ENCODE results near the gene RABGGTA. TPM values are rescaled to one million over a fixed set of nuclear protein-coding genes. Genes with fewer than 3 reads are reported as not detected.

Gene RABGGTA, protein sequence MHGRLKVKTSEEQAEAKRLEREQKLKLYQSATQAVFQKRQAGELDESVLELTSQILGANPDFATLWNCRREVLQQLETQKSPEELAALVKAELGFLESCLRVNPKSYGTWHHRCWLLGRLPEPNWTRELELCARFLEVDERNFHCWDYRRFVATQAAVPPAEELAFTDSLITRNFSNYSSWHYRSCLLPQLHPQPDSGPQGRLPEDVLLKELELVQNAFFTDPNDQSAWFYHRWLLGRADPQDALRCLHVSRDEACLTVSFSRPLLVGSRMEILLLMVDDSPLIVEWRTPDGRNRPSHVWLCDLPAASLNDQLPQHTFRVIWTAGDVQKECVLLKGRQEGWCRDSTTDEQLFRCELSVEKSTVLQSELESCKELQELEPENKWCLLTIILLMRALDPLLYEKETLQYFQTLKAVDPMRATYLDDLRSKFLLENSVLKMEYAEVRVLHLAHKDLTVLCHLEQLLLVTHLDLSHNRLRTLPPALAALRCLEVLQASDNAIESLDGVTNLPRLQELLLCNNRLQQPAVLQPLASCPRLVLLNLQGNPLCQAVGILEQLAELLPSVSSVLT
- 15.1 and 18.9 TPM in 2 replicates for total RNA-seq (2014; rRNA removed; shearing (Covaris generic))

DNA sequence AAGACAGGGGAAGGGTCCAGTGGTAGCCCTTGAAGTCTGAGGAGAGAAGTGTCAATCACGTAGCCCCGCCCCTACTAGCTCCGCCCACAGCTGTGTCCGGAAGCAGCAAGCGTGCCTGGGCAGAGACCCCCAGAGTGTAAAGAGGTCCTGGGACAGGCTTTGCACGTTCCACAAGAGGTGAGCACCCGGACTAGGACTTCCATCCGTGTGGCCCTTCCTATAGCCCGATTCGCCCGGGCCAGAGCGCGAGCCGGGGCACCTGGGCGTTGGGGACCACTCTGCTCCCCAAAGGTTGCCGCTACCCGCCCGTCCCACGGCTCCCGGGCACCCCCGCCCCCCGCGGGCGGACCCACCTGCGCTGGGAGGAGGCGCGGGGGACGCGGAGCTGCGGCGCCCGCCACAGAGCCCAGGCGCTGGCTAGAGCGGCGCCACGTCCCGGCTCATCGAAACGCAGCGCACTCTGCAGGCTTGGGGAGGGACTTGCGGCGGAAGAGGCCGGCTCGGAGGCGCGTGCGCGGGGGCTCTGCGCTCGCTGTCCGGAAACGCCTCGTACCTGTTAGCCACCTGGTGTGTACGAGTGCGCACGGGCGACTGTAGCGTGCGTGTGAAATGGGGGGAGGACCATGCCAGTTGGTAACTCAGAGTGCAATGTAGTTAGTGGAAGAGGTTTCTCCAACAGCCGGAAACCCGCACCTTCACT lies at the start of gene RABGGTA:
RABGGTA (minus strand) TSS at position 464 of the 700 bp plus-strand sequence. CDS start 482 bp downstream, outside the sequence.
- peak; percentile 84 for DNase-seq (ENCODE audit: low spot score)

- DNase-seq (ENCODE audit: low spot score), result no peak
These were observed 45.9 kb upstream of the RABGGTA start for GRCh38 chr14:24317141-24317928.

GRCh38 chr14:24316597-24316950 lies 45.2 kb upstream of the RABGGTA start:
- no peak for DNase-seq (ENCODE audit: low spot score)

DNA sequence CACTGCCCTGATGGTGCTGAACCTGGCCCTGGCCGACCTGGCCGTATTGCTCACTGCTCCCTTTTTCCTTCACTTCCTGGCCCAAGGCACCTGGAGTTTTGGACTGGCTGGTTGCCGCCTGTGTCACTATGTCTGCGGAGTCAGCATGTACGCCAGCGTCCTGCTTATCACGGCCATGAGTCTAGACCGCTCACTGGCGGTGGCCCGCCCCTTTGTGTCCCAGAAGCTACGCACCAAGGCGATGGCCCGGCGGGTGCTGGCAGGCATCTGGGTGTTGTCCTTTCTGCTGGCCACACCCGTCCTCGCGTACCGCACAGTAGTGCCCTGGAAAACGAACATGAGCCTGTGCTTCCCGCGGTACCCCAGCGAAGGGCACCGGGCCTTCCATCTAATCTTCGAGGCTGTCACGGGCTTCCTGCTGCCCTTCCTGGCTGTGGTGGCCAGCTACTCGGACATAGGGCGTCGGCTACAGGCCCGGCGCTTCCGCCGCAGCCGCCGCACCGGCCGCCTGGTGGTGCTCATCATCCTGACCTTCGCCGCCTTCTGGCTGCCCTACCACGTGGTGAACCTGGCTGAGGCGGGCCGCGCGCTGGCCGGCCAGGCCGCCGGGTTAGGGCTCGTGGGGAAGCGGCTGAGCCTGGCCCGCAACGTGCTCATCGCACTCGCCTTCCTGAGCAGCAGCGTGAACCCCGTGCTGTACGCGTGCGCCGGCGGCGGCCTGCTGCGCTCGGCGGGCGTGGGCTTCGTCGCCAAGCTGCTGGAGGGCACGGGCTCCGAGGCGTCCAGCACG lies 44.6 kb upstream of the RABGGTA start:
- no peak for DNase-seq (ENCODE audit: low spot score)

DNA sequence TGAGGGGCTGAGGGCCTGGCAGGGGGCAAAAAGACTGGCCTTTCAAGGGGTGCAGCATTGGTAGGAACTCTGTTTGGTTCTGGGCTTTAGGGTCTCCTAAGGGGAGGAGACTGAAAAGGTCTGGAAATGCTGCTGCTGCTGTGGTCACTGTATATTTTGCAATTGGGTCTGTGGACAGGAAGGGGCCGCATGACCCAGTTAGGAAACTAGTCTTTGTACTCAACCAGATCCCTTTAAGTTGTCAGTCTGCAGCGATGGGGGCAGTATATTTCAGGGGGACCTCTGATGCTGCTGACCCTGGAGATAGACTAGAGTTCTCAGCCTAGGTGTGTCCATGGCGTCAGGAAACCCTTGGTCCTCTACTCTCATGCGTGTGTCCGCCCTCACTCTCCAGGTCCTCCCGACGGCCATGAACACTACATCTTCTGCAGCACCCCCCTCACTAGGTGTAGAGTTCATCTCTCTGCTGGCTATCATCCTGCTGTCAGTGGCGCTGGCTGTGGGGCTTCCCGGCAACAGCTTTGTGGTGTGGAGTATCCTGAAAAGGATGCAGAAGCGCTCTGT lies 43.9 kb upstream of the RABGGTA start:
- DNase-seq (ENCODE audit: low spot score), result no peak

DNA sequence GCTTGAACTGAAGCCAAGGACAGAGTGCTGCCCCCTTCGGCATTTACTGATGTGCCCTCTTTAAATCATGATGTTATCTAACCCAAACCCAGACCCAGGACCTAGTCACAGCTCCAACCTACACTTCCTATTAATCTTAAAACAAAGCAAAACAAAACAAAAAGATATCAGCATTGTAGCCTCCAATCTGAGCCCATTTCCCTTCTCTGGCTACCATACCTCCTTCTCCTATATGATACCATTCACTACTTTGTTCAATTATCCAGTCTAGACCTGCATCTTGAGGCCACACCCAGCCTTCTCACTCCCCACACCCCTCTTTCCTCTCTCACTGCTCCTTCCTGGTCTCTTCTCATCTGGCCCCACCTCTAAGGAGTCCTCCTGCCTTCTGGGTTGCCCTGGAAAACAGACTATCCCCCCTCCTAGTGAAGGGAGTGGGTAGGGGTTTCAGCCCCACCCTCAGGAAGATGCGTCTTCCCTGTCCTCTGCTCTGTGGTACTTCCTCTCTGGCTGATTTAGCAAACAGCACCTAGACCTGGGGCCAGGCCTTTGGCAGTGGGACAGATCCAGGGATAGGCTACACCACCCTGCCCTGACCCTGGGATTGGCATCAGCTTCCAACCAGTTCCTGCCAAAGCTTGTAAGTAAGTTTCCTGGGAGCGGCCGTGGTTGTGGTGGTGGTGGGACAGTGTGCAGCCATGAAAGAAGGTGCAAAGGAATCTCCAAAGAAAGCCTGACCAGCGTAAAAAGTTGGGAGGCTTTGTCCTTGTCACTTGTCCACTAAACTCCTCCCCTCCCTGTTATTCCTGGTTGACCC lies 43.2 kb upstream of the RABGGTA start:
- no peak for DNase-seq (ENCODE audit: low spot score)

GRCh38 chr14:24313913-24314312 lies 42.5 kb upstream of the RABGGTA start:
- DNase-seq (ENCODE audit: low spot score), result no peak

DNA sequence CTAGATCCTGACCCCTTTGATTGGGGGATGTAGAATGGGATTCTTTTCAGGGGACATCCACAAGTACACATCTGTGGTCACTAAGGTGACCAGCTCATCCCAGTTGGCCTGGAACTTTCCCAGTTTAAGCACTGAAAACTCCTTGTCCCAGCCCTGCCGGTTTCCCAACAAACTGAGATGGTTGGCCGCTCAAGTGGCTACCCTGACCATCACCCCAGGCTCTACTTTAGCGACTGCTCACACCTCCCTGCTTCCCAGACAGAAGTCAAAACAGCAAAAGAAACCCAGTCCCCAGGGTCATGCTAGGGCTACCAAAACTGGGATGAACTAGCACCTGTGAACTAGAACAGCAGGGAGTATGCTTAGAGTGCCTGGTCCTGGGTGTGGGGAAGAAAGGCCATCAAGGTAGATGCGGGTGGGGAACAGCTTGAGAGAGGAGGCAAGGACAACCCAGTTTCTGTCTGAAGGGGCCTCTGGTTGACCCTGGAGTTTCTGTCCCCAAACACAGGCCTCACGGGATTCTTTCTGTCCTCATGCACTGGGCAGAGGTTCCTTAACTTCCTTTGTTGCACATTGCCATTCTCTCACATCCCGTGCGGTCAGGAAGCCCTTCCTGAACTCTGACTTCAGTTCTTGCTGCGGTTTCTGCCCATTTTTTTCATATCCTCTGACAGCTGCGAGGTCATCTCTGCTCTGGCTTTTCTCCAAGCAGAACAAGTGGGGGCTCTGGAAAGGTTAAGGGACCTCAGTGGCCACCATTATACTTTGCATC lies 41.5 kb upstream of the RABGGTA start:
- no peak for DNase-seq (ENCODE audit: low spot score)

DNA sequence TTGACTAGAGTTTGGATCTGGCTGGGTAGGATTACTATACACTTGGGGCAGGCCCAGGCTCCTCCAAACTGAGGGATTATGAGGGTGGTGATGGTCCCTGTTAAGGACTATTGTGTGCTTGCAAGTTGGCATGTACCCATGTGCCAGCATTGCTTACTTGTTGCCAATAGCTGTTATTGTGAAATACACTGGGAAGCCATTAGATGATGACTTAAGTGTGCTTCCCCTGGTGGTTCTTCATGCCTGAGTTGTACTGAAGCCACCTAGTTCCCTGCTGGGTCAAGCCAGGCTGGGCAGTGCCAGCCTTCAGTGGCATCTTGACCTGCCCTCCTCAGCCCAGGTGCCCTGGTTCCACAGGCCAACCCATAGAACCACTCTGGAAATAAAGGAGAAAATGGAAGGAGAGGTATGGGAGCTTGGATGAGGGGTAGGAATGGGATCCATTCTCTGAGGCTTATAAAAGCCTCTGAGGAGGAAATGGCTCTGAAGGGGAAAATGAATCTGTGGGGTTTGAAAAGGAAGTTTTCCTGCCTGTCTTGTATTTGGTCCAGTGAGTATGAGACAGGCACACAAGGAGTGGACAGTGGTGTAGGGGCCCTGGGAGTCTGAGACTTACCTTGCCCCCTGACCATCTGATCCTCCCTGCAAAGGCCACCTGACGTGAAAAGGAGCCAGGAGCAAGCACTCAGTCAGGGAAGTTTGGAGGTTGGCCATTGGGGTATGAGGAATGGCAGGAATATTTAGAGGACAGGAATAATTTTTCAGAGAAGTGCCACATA lies 40.6 kb upstream of the RABGGTA start:
- no peak for DNase-seq (ENCODE audit: low spot score)

DNA sequence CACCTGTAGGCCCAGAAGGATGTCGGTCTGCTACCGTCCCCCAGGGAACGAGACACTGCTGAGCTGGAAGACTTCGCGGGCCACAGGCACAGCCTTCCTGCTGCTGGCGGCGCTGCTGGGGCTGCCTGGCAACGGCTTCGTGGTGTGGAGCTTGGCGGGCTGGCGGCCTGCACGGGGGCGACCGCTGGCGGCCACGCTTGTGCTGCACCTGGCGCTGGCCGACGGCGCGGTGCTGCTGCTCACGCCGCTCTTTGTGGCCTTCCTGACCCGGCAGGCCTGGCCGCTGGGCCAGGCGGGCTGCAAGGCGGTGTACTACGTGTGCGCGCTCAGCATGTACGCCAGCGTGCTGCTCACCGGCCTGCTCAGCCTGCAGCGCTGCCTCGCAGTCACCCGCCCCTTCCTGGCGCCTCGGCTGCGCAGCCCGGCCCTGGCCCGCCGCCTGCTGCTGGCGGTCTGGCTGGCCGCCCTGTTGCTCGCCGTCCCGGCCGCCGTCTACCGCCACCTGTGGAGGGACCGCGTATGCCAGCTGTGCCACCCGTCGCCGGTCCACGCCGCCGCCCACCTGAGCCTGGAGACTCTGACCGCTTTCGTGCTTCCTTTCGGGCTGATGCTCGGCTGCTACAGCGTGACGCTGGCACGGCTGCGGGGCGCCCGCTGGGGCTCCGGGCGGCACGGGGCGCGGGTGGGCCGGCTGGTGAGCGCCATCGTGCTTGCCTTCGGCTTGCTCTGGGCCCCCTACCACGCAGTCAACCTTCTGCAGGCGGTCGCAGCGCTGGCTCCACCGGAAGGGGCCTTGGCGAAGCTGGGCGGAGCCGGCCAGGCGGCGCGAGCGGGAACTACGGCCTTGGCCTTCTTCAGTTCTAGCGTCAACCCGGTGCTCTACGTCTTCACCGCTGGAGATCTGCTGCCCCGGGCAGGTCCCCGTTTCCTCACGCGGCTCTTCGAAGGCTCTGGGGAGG lies 39.5 kb upstream of the RABGGTA start, which contains the start of gene LTB4R:
LTB4R (plus strand) TSS at position 857 of the 959 bp plus-strand sequence. CDS start 4,150 bp downstream, outside the sequence.
- no peak for DNase-seq (ENCODE audit: low spot score)

- no peak for DNase-seq (ENCODE audit: low spot score)
These were observed 38.9 kb upstream of the RABGGTA start for GRCh38 chr14:24310265-24310645.

- DNase-seq (ENCODE audit: low spot score), result no peak
These were observed 38.3 kb upstream of the RABGGTA start, which contains the start of gene LTB4R2 for GRCh38 chr14:24309538-24310264. Gene LTB4R2 (plus strand): TSS chr14:24310140. CDS start chr14:24310665, 525 bp downstream.

DNA sequence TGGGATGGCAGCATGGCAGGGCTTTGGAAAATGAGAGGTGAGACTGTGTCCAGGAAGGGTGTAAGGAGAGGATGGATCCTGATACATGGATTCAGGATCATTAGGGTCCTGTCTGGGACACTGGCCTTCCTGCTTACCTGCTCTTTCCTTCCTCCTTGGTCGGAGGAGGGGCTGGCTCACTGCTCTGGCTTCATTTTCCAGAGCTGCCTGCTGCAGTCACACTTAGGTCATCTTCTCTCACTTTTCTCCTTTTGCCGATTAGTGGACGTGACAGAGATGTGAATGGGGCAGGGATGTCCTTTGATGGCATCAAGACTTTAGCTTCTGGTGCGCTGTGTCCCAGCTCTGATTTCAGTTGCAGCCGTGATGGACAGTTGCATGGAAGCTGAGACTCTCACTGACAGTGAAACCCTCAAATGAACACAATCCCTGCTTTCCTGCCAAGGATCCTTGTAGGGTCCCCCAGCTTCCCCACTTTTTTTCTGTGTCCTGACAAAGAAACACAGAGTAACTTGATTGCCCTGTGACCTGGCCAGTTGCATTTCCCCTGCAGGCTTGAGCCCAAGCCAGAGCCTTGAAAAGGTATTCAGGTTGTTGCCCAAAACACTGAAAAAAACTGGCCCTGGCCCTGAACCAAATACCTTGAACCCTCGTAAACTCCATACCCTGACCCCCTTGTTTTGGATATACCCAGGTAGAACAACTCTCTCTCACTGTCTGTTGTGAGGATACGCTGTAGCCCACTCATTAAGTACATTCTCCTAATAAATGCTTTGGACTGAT lies 37.1 kb upstream of the RABGGTA start:
- no peak for DNase-seq (ENCODE audit: low spot score)

DNA sequence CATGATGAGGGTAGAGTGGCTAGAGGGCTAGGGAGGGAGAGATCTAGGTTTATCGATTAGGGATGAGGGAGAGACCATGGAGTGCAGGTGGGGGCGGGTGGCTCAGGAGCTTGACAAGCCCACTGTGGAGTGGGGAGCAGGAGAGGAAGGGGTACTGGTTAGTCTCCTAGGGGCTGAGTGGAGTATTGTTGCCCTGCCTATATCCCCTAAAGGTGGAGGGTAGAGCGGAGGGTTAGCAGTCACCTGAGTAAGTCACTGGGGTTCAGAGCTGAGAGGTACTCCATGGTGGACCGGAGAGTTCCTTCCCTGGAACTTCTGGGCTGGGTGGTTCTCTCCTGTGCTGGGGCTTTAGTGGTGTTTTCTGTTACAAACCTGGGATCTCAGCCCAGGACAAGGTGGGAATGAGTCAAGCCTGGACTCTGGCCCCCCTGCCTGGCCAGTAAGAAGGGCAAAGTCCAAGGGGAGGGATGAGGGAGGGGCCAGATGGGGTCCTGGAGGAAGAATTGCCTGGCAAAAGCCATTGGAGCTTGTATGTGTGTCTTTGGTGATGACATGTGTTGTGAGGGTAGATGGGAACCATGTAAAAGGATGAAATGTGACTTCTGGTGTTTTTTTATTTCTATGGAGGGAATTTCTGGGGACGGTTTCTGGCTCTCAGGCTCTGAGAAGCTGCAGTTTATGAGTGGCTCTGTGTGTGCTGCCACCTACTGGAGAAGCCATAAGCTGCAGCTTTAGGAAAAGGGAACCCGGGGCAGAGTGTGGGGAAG lies 36.4 kb upstream of the RABGGTA start, which contains the start of gene CIDEB:
CIDEB (minus strand) TSS at position 403 of the 767 bp plus-strand sequence; CDS start at position 284, 119 bp downstream.
- peak; percentile 31 for DNase-seq (ENCODE audit: low spot score)

All from H4 (cell line).